K562 (cell line): ENCODE data around the gene PRPF39. TPM values are rescaled to one million over a fixed set of nuclear protein-coding genes. Genes with fewer than 3 reads are reported as not detected.

Experiments
- ATAC-seq: fragments of 200-7000 bp; cut with Tn5 transposase; 3 replicates; pipeline ENCODE4 v1.9.1; 2020; ENCODE audit warnings: moderate library complexity
- BruUV-seq: library from RNA; stranded (reverse); fragments of 400-500 nt; replicated peaks from 2 replicates; lab custom pipeline; 2021; lab: Mats Ljungman, UMichigan
- CTCF ChIA-PET: fragments of 300-600 bp; formaldehyde crosslinking; extraction: SDS; loops from one replicate; lab custom pipeline; 2021; ENCODE audit warnings: low intra/inter-chr PET ratio; lab: Yijun Ruan, JAX
- POLR2A ChIA-PET: fragments of 300-600, 350-650 bp; sonication (Branson Sonifier 250); formaldehyde crosslinking; extraction: SDS; loops from one replicate; lab custom pipeline; 2021; ENCODE audit warnings: antibody characterized with exemption, inconsistent platforms; lab: Yijun Ruan, JAX
- DNase-seq, 4 experiments: peaks; one replicate each; pipeline versions ENCODE4 v3.0.0 to v3.0.0-alpha.2; 2011 to 2018; ENCODE audit warnings: low spot score in 3 of 4, mixed read lengths in 3 of 4; ENCODE audit errors: extremely low read depth in 1 of 4
- FAIRE-seq: peaks from 2 replicates; lab custom pipeline; 2011; peaks lifted over from hg19 to GRCh38; lab: Jason Lieb, UNC
- H2AFZ ChIP-seq: 2 replicates; pipeline ENCODE4 v1.6.0; 2011; ENCODE audit warnings: low read depth, low read length, control low read depth, inconsistent platforms
- H3K27ac ChIP-seq: fragments of 200-600 bp; 3 replicates; pipeline ENCODE4 v1.8.0; 2011; ENCODE audit warnings: low read depth, mild to moderate bottlenecking, control low read depth, inconsistent platforms, low read length, moderate library complexity, mixed read lengths; ENCODE audit errors: extremely low read depth
- H3K27me3 ChIP-seq, 2 experiments: fragments of 300-600 bp in 1 of 2; 2 replicates in 1 of 2; 3 replicates in 1 of 2; pipeline versions ENCODE4 v1.6.0 to v1.8.0; 2011; ENCODE audit warnings: inconsistent platforms in 2 of 2, low read length in 2 of 2, mild to moderate bottlenecking in 1 of 2, mixed read lengths in 1 of 2, moderate library complexity in 1 of 2; ENCODE audit not compliant: control insufficient read depth in 2 of 2, insufficient read depth in 2 of 2
- H3K36me3 ChIP-seq: fragments of 300-600 bp; 3 replicates; pipeline ENCODE4 v1.8.0; 2011; ENCODE audit warnings: mild to moderate bottlenecking, low read length, inconsistent platforms; ENCODE audit not compliant: control insufficient read depth, insufficient read depth
- H3K4me1 ChIP-seq, 2 experiments: fragments of 200-600 bp in 1 of 2; replicated peaks in 1 of 2; 2 replicates in 1 of 2; 3 replicates in 1 of 2; pipeline versions ENCODE4 v1.5.1 to v1.8.0; 2011; ENCODE audit warnings: inconsistent platforms in 2 of 2, low read length in 2 of 2, mild to moderate bottlenecking in 1 of 2, mixed read lengths in 1 of 2, moderate library complexity in 1 of 2; ENCODE audit not compliant: control insufficient read depth in 2 of 2, insufficient read depth in 2 of 2
- H3K4me2 ChIP-seq: 2 replicates; pipeline ENCODE4 v1.6.1; 2011; ENCODE audit warnings: low read length, control low read depth, inconsistent platforms, mixed read lengths; ENCODE audit not compliant: insufficient read depth
- H3K4me3 ChIP-seq: fragments of 200-600 bp; sonication (generic), shearing (Covaris generic); 2 replicates; pipeline ENCODE4 v1.5.1; 2016; ENCODE audit warnings: control low read depth, inconsistent platforms
- H3K79me2 ChIP-seq: fragments of 200-600 bp; 3 replicates; pipeline ENCODE4 v1.8.0; 2011; ENCODE audit warnings: low read length, inconsistent platforms; ENCODE audit not compliant: control insufficient read depth, insufficient read depth
- H3K9ac ChIP-seq, 2 experiments: 2 replicates each; pipeline versions ENCODE4 v1.6.0 to v1.6.1; 2011; ENCODE audit warnings: low read depth in 2 of 2, low read length in 2 of 2, control low read depth in 1 of 2, inconsistent platforms in 1 of 2, mild to moderate bottlenecking in 1 of 2, mixed read lengths in 1 of 2; ENCODE audit not compliant: insufficient read depth in 1 of 2
- H3K9me1 ChIP-seq: one replicate; pipeline ENCODE4 v1.6.0; 2011; ENCODE audit warnings: inconsistent platforms, mild to moderate bottlenecking, low read length, moderate library complexity; ENCODE audit not compliant: control insufficient read depth, insufficient read depth
- H3K9me3 ChIP-seq: replicated peaks from 2 replicates; pipeline ENCODE4 v1.5.1; 2011; ENCODE audit warnings: low read depth, low read length, inconsistent platforms; ENCODE audit not compliant: control insufficient read depth, insufficient read depth
- H4K20me1 ChIP-seq: replicated peaks from 2 replicates; pipeline ENCODE4 v1.6.1; 2011; ENCODE audit warnings: low read length, inconsistent platforms, mixed read lengths; ENCODE audit not compliant: control insufficient read depth, insufficient read depth
- GATAD2A ChIP-seq: fragments of 450-650 bp; IDR thresholded peaks from 2 replicates; pipeline ENCODE4 v1.6.1; 2017
- MAFK ChIP-seq: IDR thresholded peaks from 2 replicates; pipeline ENCODE4 v1.6.1; 2011; ENCODE audit warnings: low read length, improper control_type of control experiment
- MTA2 ChIP-seq: fragments of 450-650 bp; IDR thresholded peaks from 2 replicates; pipeline ENCODE4 v1.6.1; 2016; ENCODE audit warnings: low read depth
- NFE2L1 ChIP-seq: fragments of 450-650 bp; IDR thresholded peaks from 2 replicates; pipeline ENCODE4 v1.6.1; 2016; ENCODE audit warnings: missing genetic modification characterization, low read depth, mild to moderate bottlenecking, missing compliant biosample characterization, moderate library complexity, borderline replicate concordance
- RBM15 ChIP-seq: fragments of 200-400 bp; formaldehyde crosslinking; IDR thresholded peaks from 2 replicates; pipeline ENCODE4 v1.6.1; 2018; ENCODE audit warnings: mild to moderate bottlenecking, low read length, moderate library complexity; ENCODE audit not compliant: insufficient read depth
- RREB1 ChIP-seq: fragments of 250-450 bp; sonication (Bioruptor Pico); IDR thresholded peaks from 2 replicates; pipeline ENCODE4 v1.4.0; 2020
- SFPQ ChIP-seq: fragments of 200-400 bp; formaldehyde crosslinking; IDR thresholded peaks from 2 replicates; pipeline ENCODE4 v1.6.1; 2017; ENCODE audit warnings: mild to moderate bottlenecking, low read depth, low read length, moderate library complexity
- TRIM24 ChIP-seq, 2 experiments: fragments of 450-650 bp; IDR thresholded peaks; 2 replicates each; pipeline ENCODE4 v1.6.1; 2016
- ZNF609 ChIP-seq: sonication (generic); formaldehyde crosslinking; IDR thresholded peaks from 2 replicates; pipeline ENCODE4 v1.8.1; 2023; ENCODE audit warnings: missing genetic modification reagents, mild to moderate bottlenecking, borderline replicate concordance
- in situ Hi-C: fragments of 300-500 bp; cut with MboI; formaldehyde crosslinking; loops from 4 replicates; pipeline ENCODE4 v1.15.0; 2018; ENCODE audit warnings: inconsistent platforms, mixed read lengths
- intact Hi-C: fragments of 100-400 bp; cut with micrococcal nuclease; formaldehyde crosslinking; loops from 2 replicates; pipeline ENCODE4 v1.14.2; 2022
- polyA plus RNA-seq, 8 experiments: library from polyadenylated mRNA; depleted of rRNA in 4 of 8; stranded (reverse) in 5 of 8; unstranded in 3 of 8; fragments of >200 nt; fragmentation: Nextera tagmentation in 2 of 8; fragmentation: Illumina TruSeq in 1 of 8; extraction: Ambion mirVana in 2 of 8; extraction: Trizol in 1 of 8; gene quantifications; 2 replicates each; pipeline versions ENCODE4 v1.2.1 to v1.2.3, GENCODE V29; 2011 to 2014; ENCODE audit warnings: inconsistent platforms in 1 of 8, missing spikeins in 1 of 8
- total RNA-seq, 7 experiments: library from RNA; depleted of rRNA in 6 of 7; stranded (reverse); fragments of >200 nt in 6 of 7; fragmentation: Illumina TruSeq in 2 of 7; extraction: Trizol in 2 of 7; gene quantifications; 2 replicates each; pipeline versions ENCODE4 v1.2.1 to v1.2.3, GENCODE V29; 2011 to 2021; ENCODE audit warnings: low replicate concordance in 1 of 7

PRPF39 gene
- total and polyA plus RNA-seq, 9 of the 15 experiments (the other 6 are each of a cell fraction or from before 2014, with no cell fraction given): 13.3 to 50.4 (median 24.8) TPM

GRCh38 chr14:45144658-45145057 is 60.7 kb downstream of the PRPF39 start:
- peaks cover 23% of the 10 kb centered on the region; the same call in 2 of the 3 replicates for H3K36me3 ChIP-seq
- in situ Hi-C loops (no loop called here), intact Hi-C loops (no loop called here)
- BruUV-seq: no TSS peak
- peaks cover 29% of the 10 kb centered on the region for H3K79me2 ChIP-seq
- H3K27me3 ChIP-seq: no peaks in the 10 kb centered on the region
- H3K4me2 ChIP-seq: no peak overlapping the region
- ATAC-seq (no peak), DNase-seq (no peak), FAIRE-seq (no peak)
- H4K20me1 ChIP-seq: no peaks in the 10 kb centered on the region
- no peaks in the 10 kb centered on the region for H3K9me3 ChIP-seq
- H3K9ac ChIP-seq: no peak overlapping the region
- CTCF ChIA-PET: no interaction called here
- H2AFZ ChIP-seq: no peak overlapping the region
- H3K4me3 ChIP-seq: no peak overlapping the region
- H3K4me1 ChIP-seq: no peaks in the 10 kb centered on the region; a peak in 1 of 5 replicates
- POLR2A ChIA-PET: no interaction called here
- no peak overlapping the region for H3K27ac ChIP-seq
- H3K9me1 ChIP-seq: no peaks in the 10 kb centered on the region
- TF ChIP-seq MAFK (no peak), RREB1 (CRISPR knock-in tag) (no peak), NFE2L1 (no peak), RBM15 (no peak), ZNF609 (CRISPR knock-in tag) (no peak), MTA2 (no peak), TRIM24 (IDR thresholded peaks at IDR 0.05) (no peak), GATAD2A (no peak), SFPQ (no peak)
